ENCODE results near the gene PCNT.

GRCh38 chr21:46483300-46484295 lies 159.6 kb downstream of the PCNT start:
- no peak for TF ChIP-seq FOXM1 (IDR thresholded peaks at IDR 0.05; ENCODE audit: borderline replicate concordance)
- no peak for TF ChIP-seq ZNF384 (IDR thresholded peaks at IDR 0.05)
- no peak for TF ChIP-seq PKNOX1 (IDR thresholded peaks at IDR 0.05)
- TF ChIP-seq HDGF (IDR thresholded peaks at IDR 0.05; ENCODE audit: borderline replicate concordance) = no peak
- TF ChIP-seq SP1 (IDR thresholded peaks at IDR 0.05) = no peak
- no peak for TF ChIP-seq TARDBP (IDR thresholded peaks at IDR 0.05)
